Stimulated activated naive CD8-positive, alpha-beta T cell treated with anti-CD3 and anti-CD28 coated beads, Interleukin-15, Interleukin-2, amounts not matched to agents 100 ng/mL and 50 ng/mL, for 24 hours (primary cell): Measurements from ENCODE around the gene PLPP4.

Experiments used
- H3K27ac Mint-ChIP-seq: one replicate; pipeline ENCODE4 v1.8.0; 2021; ENCODE audit warnings: mild to moderate bottlenecking, mixed read lengths
- H3K27me3 Mint-ChIP-seq: one replicate; pipeline ENCODE4 v1.8.0; 2021; ENCODE audit warnings: mixed read lengths
- H3K36me3 Mint-ChIP-seq: one replicate; pipeline ENCODE4 v1.8.0; 2021; ENCODE audit warnings: low read depth, mixed read lengths
- H3K4me1 Mint-ChIP-seq: one replicate; pipeline ENCODE4 v1.8.0; 2021; ENCODE audit warnings: low read depth, mixed read lengths
- H3K4me3 Mint-ChIP-seq: one replicate; pipeline ENCODE4 v1.8.0; 2021; ENCODE audit warnings: mild to moderate bottlenecking, mixed read lengths
- H3K9me3 Mint-ChIP-seq: one replicate; pipeline ENCODE4 v1.8.0; 2021; ENCODE audit warnings: mixed read lengths

PLPP4 gene

DNA sequence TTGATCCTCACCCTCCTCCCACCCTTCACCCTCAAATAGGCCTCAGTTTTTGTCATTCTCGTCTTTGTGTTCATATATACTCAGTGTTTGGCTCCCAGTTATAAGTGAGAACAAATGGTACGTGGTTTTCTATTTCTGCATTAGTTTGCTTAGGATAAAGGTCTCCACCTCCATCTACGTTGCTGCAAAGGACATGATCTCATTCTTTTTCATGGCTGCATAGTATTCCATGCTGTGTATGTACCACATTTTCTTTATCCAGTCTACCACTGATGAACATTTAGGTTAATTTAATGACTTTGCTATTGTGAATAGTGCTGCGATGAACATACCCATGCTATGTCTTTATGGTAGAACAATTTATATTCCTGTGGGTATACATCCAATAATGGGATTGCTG, 91.2 kb downstream of the PLPP4 start:
- Mint-ChIP-seq H3K27me3 (no peaks in the 10 kb centered on the region), H3K36me3 (no peaks in the 10 kb centered on the region), H3K4me3 (no peak overlapping the region), H3K9me3 (no peaks in the 10 kb centered on the region), H3K4me1 (no peaks in the 10 kb centered on the region), H3K27ac (no peak overlapping the region)

DNA sequence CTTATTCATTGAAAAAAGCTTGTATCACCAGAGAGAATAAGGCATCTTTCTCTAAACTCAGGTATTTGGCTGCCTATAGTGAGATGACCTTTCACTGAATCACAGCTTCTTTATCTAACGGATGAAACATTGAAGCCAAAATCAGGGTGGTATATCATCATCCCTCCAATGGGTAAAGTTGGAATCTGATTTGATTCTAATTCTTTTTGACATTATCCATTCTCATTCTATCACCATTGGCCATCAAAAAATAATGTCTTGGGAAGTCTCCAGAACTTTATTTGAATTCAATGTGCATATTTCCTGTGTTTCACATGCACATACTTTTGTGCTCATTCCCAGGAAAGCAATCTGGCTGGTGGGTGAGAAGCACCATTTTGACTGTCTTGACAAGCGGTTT, 95.2 kb downstream of the PLPP4 start:
- Mint-ChIP-seq H3K4me3 (no peak overlapping the region), H3K27ac (no peak overlapping the region), H3K9me3 (peaks cover 7% of the 10 kb centered on the region), H3K4me1 (no peaks in the 10 kb centered on the region), H3K36me3 (no peaks in the 10 kb centered on the region), H3K27me3 (no peaks in the 10 kb centered on the region)

GRCh38 chr10:120553911-120554310, 96.9 kb downstream of the PLPP4 start:
- H3K4me1 Mint-ChIP-seq = no peaks in the 10 kb centered on the region
- no peaks in the 10 kb centered on the region for H3K36me3 Mint-ChIP-seq
- peaks cover 7% of the 10 kb centered on the region for H3K9me3 Mint-ChIP-seq
- no peak overlapping the region for H3K27ac Mint-ChIP-seq
- no peaks in the 10 kb centered on the region for H3K27me3 Mint-ChIP-seq
- H3K4me3 Mint-ChIP-seq = no peak overlapping the region

DNA sequence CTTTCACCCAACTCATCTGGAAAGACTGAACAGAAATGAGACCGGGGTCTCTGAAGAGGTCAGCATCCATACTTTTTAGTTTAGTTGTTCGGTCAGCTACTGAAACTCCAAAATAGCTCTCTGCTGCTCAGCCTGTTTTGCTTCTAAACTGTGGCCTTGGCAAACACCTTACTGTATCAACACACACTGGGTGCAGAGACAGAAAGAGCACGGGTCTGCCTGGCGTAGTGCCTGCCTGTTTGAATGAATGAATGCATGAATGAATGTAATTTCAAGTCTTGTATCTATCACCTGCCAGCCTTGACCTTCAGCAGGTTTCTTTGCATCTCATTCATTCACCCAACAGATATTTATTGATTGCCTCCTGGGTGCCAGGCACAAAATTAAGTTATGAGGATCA, 98.4 kb downstream of the PLPP4 start:
- Mint-ChIP-seq H3K4me3 (no peak overlapping the region), H3K4me1 (no peaks in the 10 kb centered on the region), H3K36me3 (no peaks in the 10 kb centered on the region), H3K9me3 (peaks cover 7% of the 10 kb centered on the region), H3K27me3 (no peaks in the 10 kb centered on the region), H3K27ac (no peak overlapping the region)

- Mint-ChIP-seq H3K27ac (no peak overlapping the region), H3K4me1 (no peaks in the 10 kb centered on the region), H3K36me3 (no peaks in the 10 kb centered on the region), H3K9me3 (peaks cover 7% of the 10 kb centered on the region), H3K4me3 (no peak overlapping the region), H3K27me3 (no peaks in the 10 kb centered on the region)
Measured at GRCh38 chr10:120555842-120556532, 99.0 kb downstream of the PLPP4 start.

DNA sequence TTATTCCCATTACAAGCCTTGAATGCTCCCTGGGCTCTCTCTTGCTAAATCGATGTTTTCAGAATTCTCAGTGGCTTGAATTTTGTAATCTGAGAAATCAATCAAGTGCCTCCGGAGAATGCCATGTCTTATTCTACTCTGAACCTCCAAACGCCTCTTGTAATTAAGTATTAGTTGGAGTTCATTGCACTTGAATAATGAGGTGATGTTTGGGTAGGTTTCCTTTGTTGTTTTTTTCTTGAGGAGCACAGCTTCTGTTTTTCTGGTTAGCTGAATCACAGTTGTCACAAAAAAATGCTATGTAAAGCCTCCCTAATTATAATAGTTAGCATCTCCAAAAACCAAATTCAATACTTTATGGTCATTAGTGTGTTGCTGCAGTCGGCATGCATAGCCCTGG, 100.3 kb downstream of the PLPP4 start:
- no peaks in the 10 kb centered on the region for H3K36me3 Mint-ChIP-seq
- no peaks in the 10 kb centered on the region for H3K4me1 Mint-ChIP-seq
- H3K9me3 Mint-ChIP-seq = peaks cover 7% of the 10 kb centered on the region
- H3K4me3 Mint-ChIP-seq = no peak overlapping the region
- no peak overlapping the region for H3K27ac Mint-ChIP-seq
- no peaks in the 10 kb centered on the region for H3K27me3 Mint-ChIP-seq

DNA sequence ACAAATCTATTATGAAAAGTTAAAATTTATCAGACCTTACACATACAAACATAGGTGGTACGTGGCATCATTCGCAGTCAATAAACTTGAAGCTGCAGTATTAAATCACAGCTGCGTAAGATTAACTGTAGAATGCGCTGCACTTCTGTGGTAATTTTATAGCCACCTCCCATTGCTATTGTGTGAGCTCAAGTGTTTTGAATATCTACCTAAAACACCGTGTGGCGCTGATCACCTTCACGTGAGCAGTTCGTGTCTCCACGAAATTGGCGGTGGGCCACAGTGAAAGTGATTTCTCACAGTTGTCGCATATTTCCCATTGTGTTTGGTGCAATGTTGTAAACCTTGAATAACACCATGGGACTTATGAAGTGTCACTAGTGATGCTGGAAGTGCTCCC, 102.8 kb downstream of the PLPP4 start:
- Mint-ChIP-seq H3K27me3 (no peaks in the 10 kb centered on the region), H3K9me3 (no peaks in the 10 kb centered on the region), H3K4me1 (no peaks in the 10 kb centered on the region), H3K4me3 (no peak overlapping the region), H3K36me3 (no peaks in the 10 kb centered on the region), H3K27ac (no peak overlapping the region)

DNA sequence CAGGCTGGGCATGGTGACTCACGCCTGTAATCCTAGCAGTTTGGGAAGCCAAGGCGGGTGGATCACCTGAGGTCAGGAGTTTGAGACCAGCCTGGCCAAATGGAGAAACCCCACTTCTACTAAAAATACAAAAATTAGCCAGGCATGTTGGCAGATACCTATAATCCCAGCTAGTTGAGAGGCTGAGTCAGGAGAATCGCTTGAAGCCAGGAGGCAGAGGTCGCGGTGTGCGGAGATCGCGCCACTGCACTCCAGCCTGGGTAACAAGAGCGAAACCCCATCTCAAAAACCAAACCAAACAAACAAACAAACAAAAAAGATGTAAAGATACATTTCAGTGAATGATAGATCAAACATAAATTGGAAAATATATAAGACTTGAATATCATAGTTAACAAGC, 105.9 kb downstream of the PLPP4 start:
- no peak overlapping the region for H3K4me3 Mint-ChIP-seq
- no peaks in the 10 kb centered on the region for H3K27me3 Mint-ChIP-seq
- no peak overlapping the region for H3K27ac Mint-ChIP-seq
- H3K36me3 Mint-ChIP-seq = no peaks in the 10 kb centered on the region
- H3K9me3 Mint-ChIP-seq = no peaks in the 10 kb centered on the region
- H3K4me1 Mint-ChIP-seq = no peaks in the 10 kb centered on the region

- Mint-ChIP-seq H3K9me3 (no peaks in the 10 kb centered on the region), H3K4me3 (no peak overlapping the region), H3K27ac (no peak overlapping the region), H3K4me1 (no peaks in the 10 kb centered on the region), H3K36me3 (no peaks in the 10 kb centered on the region), H3K27me3 (no peaks in the 10 kb centered on the region)
Measured at GRCh38 chr10:120570418-120570817, 113.4 kb downstream of the PLPP4 start.

GRCh38 chr10:120571266-120571665, 114.2 kb downstream of the PLPP4 start:
- Mint-ChIP-seq H3K27me3 (no peaks in the 10 kb centered on the region), H3K4me3 (no peak overlapping the region), H3K36me3 (no peaks in the 10 kb centered on the region), H3K27ac (no peak overlapping the region), H3K9me3 (no peaks in the 10 kb centered on the region), H3K4me1 (no peaks in the 10 kb centered on the region)

GRCh38 chr10:120572307-120572706, 115.3 kb downstream of the PLPP4 start:
- Mint-ChIP-seq H3K4me1 (no peaks in the 10 kb centered on the region), H3K27me3 (no peaks in the 10 kb centered on the region), H3K9me3 (no peaks in the 10 kb centered on the region), H3K36me3 (no peaks in the 10 kb centered on the region), H3K27ac (no peak overlapping the region), H3K4me3 (no peak overlapping the region)

DNA sequence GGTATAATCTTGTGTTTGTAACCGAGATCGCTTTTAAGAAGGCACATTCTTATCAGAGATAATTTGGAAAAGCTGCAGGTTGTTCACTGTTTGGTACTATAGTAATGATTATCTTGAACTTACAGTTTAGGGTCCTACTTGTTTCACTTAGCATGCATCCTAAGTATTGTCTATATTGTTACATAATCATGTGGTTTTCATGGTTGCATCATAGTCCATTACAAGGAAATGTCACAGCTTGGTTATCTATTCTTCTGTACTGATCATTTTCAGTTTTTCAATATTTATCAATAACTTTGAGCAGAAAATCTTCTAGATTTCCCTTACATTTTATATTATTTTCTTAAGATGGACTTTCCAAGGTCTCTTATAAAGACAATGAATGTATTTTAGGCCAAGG, 116.3 kb downstream of the PLPP4 start:
- H3K36me3 Mint-ChIP-seq = no peaks in the 10 kb centered on the region
- no peaks in the 10 kb centered on the region for H3K27me3 Mint-ChIP-seq
- H3K4me3 Mint-ChIP-seq = no peak overlapping the region
- no peaks in the 10 kb centered on the region for H3K4me1 Mint-ChIP-seq
- no peak overlapping the region for H3K27ac Mint-ChIP-seq
- no peaks in the 10 kb centered on the region for H3K9me3 Mint-ChIP-seq

- H3K36me3 Mint-ChIP-seq = no peaks in the 10 kb centered on the region
- no peak overlapping the region for H3K4me3 Mint-ChIP-seq
- no peaks in the 10 kb centered on the region for H3K27me3 Mint-ChIP-seq
- no peaks in the 10 kb centered on the region for H3K9me3 Mint-ChIP-seq
- H3K4me1 Mint-ChIP-seq = no peaks in the 10 kb centered on the region
- H3K27ac Mint-ChIP-seq = no peak overlapping the region
Measured at GRCh38 chr10:120574981-120575380, 118.0 kb downstream of the PLPP4 start.

- no peak overlapping the region for H3K4me3 Mint-ChIP-seq
- H3K27ac Mint-ChIP-seq = no peak overlapping the region
- H3K4me1 Mint-ChIP-seq = no peaks in the 10 kb centered on the region
Measured at GRCh38 chr10:120575411-120575810, 118.4 kb downstream of the PLPP4 start.

DNA sequence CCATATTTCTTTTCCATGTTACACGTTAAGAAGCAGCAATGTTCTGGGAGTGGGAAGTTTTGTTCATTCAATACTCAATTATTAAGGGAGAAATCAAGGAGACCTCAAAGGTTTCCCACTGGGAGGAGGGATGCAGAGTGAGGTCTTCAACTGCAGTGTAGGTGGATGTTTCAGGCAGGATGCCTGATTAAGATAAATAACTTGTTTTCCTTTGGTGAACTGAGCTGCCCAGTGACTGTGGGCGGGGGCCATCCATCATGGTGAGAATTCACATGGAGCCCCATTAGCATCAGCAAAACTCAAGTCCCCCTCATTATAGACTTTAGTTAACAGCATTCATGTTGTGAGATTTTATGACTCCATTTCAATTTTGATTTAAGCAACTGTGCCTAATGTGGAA, 121.1 kb downstream of the PLPP4 start:
- Mint-ChIP-seq H3K27ac (no peak overlapping the region), H3K4me3 (no peak overlapping the region), H3K27me3 (no peaks in the 10 kb centered on the region), H3K9me3 (no peaks in the 10 kb centered on the region), H3K4me1 (no peaks in the 10 kb centered on the region), H3K36me3 (no peaks in the 10 kb centered on the region)

More at GRCh38 chr10:120575411-120575810, 118.4 kb downstream of the PLPP4 start:
- H3K36me3 Mint-ChIP-seq = no peaks in the 10 kb centered on the region
- no peaks in the 10 kb centered on the region for H3K27me3 Mint-ChIP-seq
- H3K9me3 Mint-ChIP-seq = no peaks in the 10 kb centered on the region

- no peak overlapping the region for H3K4me3 Mint-ChIP-seq
- H3K36me3 Mint-ChIP-seq = no peaks in the 10 kb centered on the region
- H3K27ac Mint-ChIP-seq = no peak overlapping the region
- H3K4me1 Mint-ChIP-seq = no peaks in the 10 kb centered on the region
- no peaks in the 10 kb centered on the region for H3K9me3 Mint-ChIP-seq
- no peaks in the 10 kb centered on the region for H3K27me3 Mint-ChIP-seq
Measured at GRCh38 chr10:120578890-120579289, 121.9 kb downstream of the PLPP4 start.
